HFF-Myc (cell line): ENCODE measurements around the gene LTBP1.
"Not testable (repeated sequence)": the region's sequence is repeated elsewhere in the genome, so short reads cannot be mapped to it uniquely, and the experiment has no call there.

Experiments
- DNase-seq: peaks from one replicate; pipeline ENCODE4 v3.0.0-alpha.2; 2011; ENCODE audit warnings: low read depth; ENCODE audit errors: extremely low read depth
- H3K4me3 ChIP-seq: replicated peaks from 2 replicates; pipeline ENCODE4 v1.5.1; 2011; ENCODE audit warnings: low read depth, mild to moderate bottlenecking, control low read depth, low read length
- CTCF ChIP-seq: IDR thresholded peaks from 2 replicates; pipeline ENCODE4 v1.5.1; 2012; ENCODE audit warnings: mild to moderate bottlenecking, low read depth, low read length, control low read depth; ENCODE audit errors: missing control alignments

LTBP1 gene

GRCh38 chr2:32905270-32905669, 41.5 kb upstream of the LTBP1 start:
- no peak for DNase-seq
- H3K4me3 ChIP-seq = no peak overlapping the region
- no peak for TF ChIP-seq CTCF

GRCh38 chr2:32910883-32911598, 35.7 kb upstream of the LTBP1 start:
- TF ChIP-seq CTCF = no peak
- H3K4me3 ChIP-seq = no peak overlapping the region
- no peak for DNase-seq

- no peak overlapping the region for H3K4me3 ChIP-seq
- no peak for DNase-seq
- TF ChIP-seq CTCF = no peak
Observed at GRCh38 chr2:32915694-32916093, 31.1 kb upstream of the LTBP1 start.

GRCh38 chr2:32918774-32919173, 28.0 kb upstream of the LTBP1 start:
- no peak for TF ChIP-seq CTCF
- H3K4me3 ChIP-seq = no peak overlapping the region
- DNase-seq = no peak

GRCh38 chr2:32919901-32920300, 26.9 kb upstream of the LTBP1 start:
- DNase-seq, H3K4me3 ChIP-seq: not testable (repeated sequence)

GRCh38 chr2:32921486-32921885, 25.3 kb upstream of the LTBP1 start:
- not testable (repeated sequence) for H3K4me3 ChIP-seq, DNase-seq

GRCh38 chr2:32922501-32922900, 24.3 kb upstream of the LTBP1 start:
- no peak overlapping the region for H3K4me3 ChIP-seq
- DNase-seq = no peak
- no peak for TF ChIP-seq CTCF

GRCh38 chr2:32923109-32923508, 23.6 kb upstream of the LTBP1 start:
- no peak for DNase-seq
- TF ChIP-seq CTCF = no peak
- no peak overlapping the region for H3K4me3 ChIP-seq
